DND-41 (cell line): ENCODE results near the gene LY9.

Source experiments
- ATAC-seq: fragments of 200-7000 bp; cut with Tn5 transposase; 3 replicates; pipeline ENCODE4 v1.9.1; 2021; ENCODE audit warnings: low read depth; ENCODE audit not compliant: insufficient read depth
- DNase-seq: peaks from one replicate; pipeline ENCODE4 v3.0.0-alpha.2; 2020
- H2AFZ ChIP-seq: 2 replicates; pipeline ENCODE4 v1.6.0; 2012; ENCODE audit warnings: low read depth, low read length
- H3K27ac ChIP-seq: 2 replicates; pipeline ENCODE4 v1.5.1; 2012; ENCODE audit warnings: low read length, inconsistent platforms
- H3K27me3 ChIP-seq: fragments of 200-600 bp; sonication (generic); 2 replicates; pipeline ENCODE4 v1.6.0; 2012; ENCODE audit warnings: low read length, mild to moderate bottlenecking, inconsistent platforms; ENCODE audit not compliant: insufficient read depth, poor library complexity
- H3K36me3 ChIP-seq: 2 replicates; pipeline ENCODE4 v1.5.1; 2012; ENCODE audit warnings: low read length, inconsistent platforms; ENCODE audit not compliant: insufficient read depth
- H3K4me1 ChIP-seq: 2 replicates; pipeline ENCODE4 v1.5.1; 2012; ENCODE audit warnings: mild to moderate bottlenecking, low read length; ENCODE audit not compliant: insufficient read depth
- H3K4me2 ChIP-seq: 2 replicates; pipeline ENCODE4 v1.6.0; 2012; ENCODE audit warnings: mild to moderate bottlenecking, moderate library complexity, low read length, inconsistent platforms; ENCODE audit not compliant: insufficient read depth
- H3K4me3 ChIP-seq, 2 experiments: fragments of 200-600 bp in 1 of 2; shearing (Covaris generic) in 1 of 2; 2 replicates each; pipeline ENCODE4 v1.5.1; 2012 to 2016; ENCODE audit warnings: inconsistent platforms in 2 of 2, low read length in 2 of 2, mild to moderate bottlenecking in 2 of 2, low read depth in 1 of 2, moderate library complexity in 1 of 2
- H3K79me2 ChIP-seq: 2 replicates; pipeline ENCODE4 v1.6.0; 2012; ENCODE audit warnings: low read length, inconsistent platforms; ENCODE audit not compliant: insufficient read depth
- H3K9ac ChIP-seq: 2 replicates; pipeline ENCODE4 v1.6.0; 2012; ENCODE audit warnings: low read depth, mild to moderate bottlenecking, inconsistent platforms, low read length, moderate library complexity
- H3K9me3 ChIP-seq: 2 replicates; pipeline ENCODE4 v1.5.1; 2012; ENCODE audit warnings: low read length, moderate library complexity, mild to moderate bottlenecking, inconsistent platforms; ENCODE audit not compliant: insufficient read depth, severe bottlenecking
- H4K20me1 ChIP-seq: 2 replicates; pipeline ENCODE4 v1.6.0; 2012; ENCODE audit warnings: low read length; ENCODE audit not compliant: insufficient read depth
- CTCF ChIP-seq: IDR thresholded peaks from 2 replicates; pipeline ENCODE4 v1.5.1; 2012; ENCODE audit warnings: borderline replicate concordance, low read length, moderate library complexity, mild to moderate bottlenecking; ENCODE audit not compliant: poor library complexity, severe bottlenecking; ENCODE audit errors: extremely low read depth
- EZH2 ChIP-seq: IDR thresholded peaks from 3 replicates; pipeline ENCODE4 v1.6.1; 2012; ENCODE audit warnings: borderline replicate concordance, low read depth, mild to moderate bottlenecking, moderate library complexity, low read length, inconsistent platforms; ENCODE audit not compliant: severe bottlenecking

LY9 gene

GRCh38 chr1:160773093-160773492, 22.9 kb upstream of the LY9 start:
- no peak for ATAC-seq
- TF ChIP-seq EZH2 (no peak), CTCF (no peak)
- no peaks in the 10 kb centered on the region for H3K9me3 ChIP-seq

GRCh38 chr1:160774886-160775719, 20.9 kb upstream of the LY9 start:
- Histone ChIP-seq H3K9me3 (no peaks in the 10 kb centered on the region), H3K4me1 (peaks cover 7% of the 10 kb centered on the region), H3K27ac (no peak overlapping the region; the same call in 1 of the 2 replicates), H3K36me3 (no peaks in the 10 kb centered on the region), H3K4me2 (no peak overlapping the region), H3K9ac (no peak overlapping the region), H2AFZ (no peak overlapping the region), H3K4me3 (no peak overlapping the region), H3K79me2 (no peaks in the 10 kb centered on the region), H4K20me1 (no peaks in the 10 kb centered on the region), H3K27me3 (no peaks in the 10 kb centered on the region)
- TF ChIP-seq CTCF = no peak
- TF ChIP-seq EZH2 = no peak
- peak; percentile 49; the same call in 2 of the 3 replicates for ATAC-seq
- no peak for DNase-seq

More at GRCh38 chr1:160773093-160773492, 22.9 kb upstream of the LY9 start:
- Histone ChIP-seq H3K4me1 (peaks cover 12% of the 10 kb centered on the region), H3K4me2 (no peak overlapping the region), H2AFZ (no peak overlapping the region), H3K79me2 (no peaks in the 10 kb centered on the region), H3K4me3 (no peak overlapping the region), H3K27ac (no peak overlapping the region), H3K36me3 (no peaks in the 10 kb centered on the region), H3K27me3 (no peaks in the 10 kb centered on the region), H4K20me1 (no peaks in the 10 kb centered on the region), H3K9ac (no peak overlapping the region)
- DNase-seq = no peak

GRCh38 chr1:160776178-160776577, 19.8 kb upstream of the LY9 start:
- Histone ChIP-seq H3K27ac (no peak overlapping the region), H3K4me3 (no peak overlapping the region), H3K27me3 (no peaks in the 10 kb centered on the region), H3K4me2 (no peak overlapping the region), H3K9me3 (no peaks in the 10 kb centered on the region), H3K79me2 (no peaks in the 10 kb centered on the region), H2AFZ (no peak overlapping the region), H3K4me1 (peaks cover 7% of the 10 kb centered on the region), H4K20me1 (no peaks in the 10 kb centered on the region), H3K36me3 (no peaks in the 10 kb centered on the region), H3K9ac (no peak overlapping the region)
- DNase-seq (no peak), ATAC-seq (no peak)
- TF ChIP-seq CTCF = no peak
- TF ChIP-seq EZH2 = no peak
